ENCODE results near the gene PNPLA2.

PNPLA2 gene

GRCh38 chr11:786235-787083 is 32.3 kb upstream of the PNPLA2 start:
- DNase-seq (ENCODE audit: low spot score) = no peak

GRCh38 chr11:787084-787675 is 31.5 kb upstream of the PNPLA2 start:
- no peak for DNase-seq (ENCODE audit: low spot score)

GRCh38 chr11:788009-788640 is 30.6 kb upstream of the PNPLA2 start:
- DNase-seq (ENCODE audit: low spot score) = no peak

GRCh38 chr11:788953-789940 is 29.5 kb upstream of the PNPLA2 start:
- DNase-seq (ENCODE audit: low spot score) = no peak

- peak; percentile 88 for DNase-seq (ENCODE audit: low spot score)
Observed at GRCh38 chr11:789943-790342, 28.8 kb upstream of the PNPLA2 start, which contains the start of gene CEND1. TSS of gene CEND1 (minus strand) at chr11:790090. CDS start at chr11:788576, 1,514 bp downstream.

- peak; percentile 59 for DNase-seq (ENCODE audit: low spot score)
Observed at GRCh38 chr11:790721-791564, 27.8 kb upstream of the PNPLA2 start.

GRCh38 chr11:791658-792534 is 26.8 kb upstream of the PNPLA2 start:
- no peak for DNase-seq (ENCODE audit: low spot score)

- DNase-seq (ENCODE audit: low spot score) = no peak
Observed at GRCh38 chr11:792535-792821, 26.2 kb upstream of the PNPLA2 start.

- DNase-seq (ENCODE audit: low spot score) = no peak
Observed at GRCh38 chr11:792873-793272, 25.8 kb upstream of the PNPLA2 start.

- DNase-seq (ENCODE audit: low spot score) = no peak
Observed at GRCh38 chr11:793556-793955, 25.2 kb upstream of the PNPLA2 start.

- no peak for DNase-seq (ENCODE audit: low spot score)
Observed at GRCh38 chr11:794013-794765, 24.5 kb upstream of the PNPLA2 start.

- peak; percentile 47 for DNase-seq (ENCODE audit: low spot score)
Observed at GRCh38 chr11:794766-795633, 23.7 kb upstream of the PNPLA2 start.

- DNase-seq (ENCODE audit: low spot score) = peak; percentile 93
Observed at GRCh38 chr11:795634-796564, 22.8 kb upstream of the PNPLA2 start.

GRCh38 chr11:796565-797295 is 22.0 kb upstream of the PNPLA2 start:
- peak; percentile 44 for DNase-seq (ENCODE audit: low spot score)

- peak; percentile 87 for DNase-seq (ENCODE audit: low spot score)
Observed at GRCh38 chr11:797296-798092, 21.2 kb upstream of the PNPLA2 start.

All from GM03348 (cell line).